GM12878 (cell line): Measurements from ENCODE around the gene EBLN2.

Experiments used
- KDM1A ChIP-seq: fragments of 200-600 bp; sonication (generic); IDR thresholded peaks from 2 replicates; pipeline ENCODE4 v1.6.1; 2016; ENCODE audit warnings: borderline replicate concordance
- ZNF274 ChIP-seq: IDR thresholded peaks from one replicate; pipeline ENCODE4 v1.8.0; 2011; ENCODE audit not compliant: insufficient read length, insufficient read depth
- ZNF384 ChIP-seq: IDR thresholded peaks from 2 replicates; pipeline ENCODE4 v1.6.1; 2012; ENCODE audit warnings: low read depth, mild to moderate bottlenecking, low read length, improper control_type of control experiment, borderline replicate concordance
- TF ChIP-seq, protein P1 (sequence below), 3 experiments: IDR thresholded peaks in 2 of 3; conservative IDR thresholded peaks in 1 of 3; 2 replicates each; pipeline ENCODE4 v1.5.1; 2011; ENCODE audit warnings: low read depth in 3 of 3, low read length in 3 of 3, mild to moderate bottlenecking in 3 of 3, control low read depth in 2 of 3, moderate library complexity in 2 of 3, inconsistent platforms in 1 of 3, mixed read lengths in 1 of 3; ENCODE audit not compliant: control insufficient read depth in 2 of 3, insufficient read depth in 1 of 3; ENCODE audit errors: extremely low read depth in 1 of 3
- TF ChIP-seq, protein P2 (sequence below): IDR thresholded peaks from 2 replicates; pipeline ENCODE4 v1.6.1; 2012; ENCODE audit warnings: mild to moderate bottlenecking, low read depth, low read length

DNA sequence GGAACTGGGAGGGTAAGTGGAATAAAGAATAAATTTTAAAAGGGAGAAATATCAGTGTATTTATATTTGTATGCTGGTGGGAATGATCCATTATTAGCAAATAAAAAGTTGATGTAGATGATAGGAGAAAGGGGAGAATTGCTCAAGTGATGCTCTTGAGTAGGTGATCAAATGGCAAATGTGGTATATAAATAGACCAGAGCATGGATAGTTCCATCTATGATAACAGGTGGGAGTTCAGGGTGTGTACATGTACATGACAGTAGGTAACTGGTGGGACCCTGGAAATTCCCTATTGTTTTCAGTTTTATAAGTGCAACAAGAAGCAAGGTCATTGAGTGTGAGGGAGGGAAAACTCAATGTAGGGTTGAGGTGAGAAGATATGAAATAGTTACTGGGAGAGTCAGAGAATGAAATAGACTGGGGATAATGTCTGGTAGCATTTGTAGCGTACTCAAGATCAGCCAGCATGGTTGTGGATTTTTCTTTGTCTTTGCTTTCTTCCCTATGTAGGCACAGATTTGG is 31.3 kb upstream of the EBLN2 start:
- TF ChIP-seq ZNF384 = no peak
- TF ChIP-seq KDM1A = no peak
- TF ChIP-seq, protein P1, sequence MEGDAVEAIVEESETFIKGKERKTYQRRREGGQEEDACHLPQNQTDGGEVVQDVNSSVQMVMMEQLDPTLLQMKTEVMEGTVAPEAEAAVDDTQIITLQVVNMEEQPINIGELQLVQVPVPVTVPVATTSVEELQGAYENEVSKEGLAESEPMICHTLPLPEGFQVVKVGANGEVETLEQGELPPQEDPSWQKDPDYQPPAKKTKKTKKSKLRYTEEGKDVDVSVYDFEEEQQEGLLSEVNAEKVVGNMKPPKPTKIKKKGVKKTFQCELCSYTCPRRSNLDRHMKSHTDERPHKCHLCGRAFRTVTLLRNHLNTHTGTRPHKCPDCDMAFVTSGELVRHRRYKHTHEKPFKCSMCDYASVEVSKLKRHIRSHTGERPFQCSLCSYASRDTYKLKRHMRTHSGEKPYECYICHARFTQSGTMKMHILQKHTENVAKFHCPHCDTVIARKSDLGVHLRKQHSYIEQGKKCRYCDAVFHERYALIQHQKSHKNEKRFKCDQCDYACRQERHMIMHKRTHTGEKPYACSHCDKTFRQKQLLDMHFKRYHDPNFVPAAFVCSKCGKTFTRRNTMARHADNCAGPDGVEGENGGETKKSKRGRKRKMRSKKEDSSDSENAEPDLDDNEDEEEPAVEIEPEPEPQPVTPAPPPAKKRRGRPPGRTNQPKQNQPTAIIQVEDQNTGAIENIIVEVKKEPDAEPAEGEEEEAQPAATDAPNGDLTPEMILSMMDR (IDR thresholded peaks at IDR 0.05 in 2 of 3, conservative IDR thresholded peaks at IDR 0.05 in 1 of 3; ENCODE audit: control insufficient read depth in 2 of 3, extremely low read depth in 1 of 3, insufficient read depth in 1 of 3, low read depth in 3 of 3, low read length in 3 of 3) = no peak
- no peak for TF ChIP-seq ZNF274
- TF ChIP-seq, protein P2, sequence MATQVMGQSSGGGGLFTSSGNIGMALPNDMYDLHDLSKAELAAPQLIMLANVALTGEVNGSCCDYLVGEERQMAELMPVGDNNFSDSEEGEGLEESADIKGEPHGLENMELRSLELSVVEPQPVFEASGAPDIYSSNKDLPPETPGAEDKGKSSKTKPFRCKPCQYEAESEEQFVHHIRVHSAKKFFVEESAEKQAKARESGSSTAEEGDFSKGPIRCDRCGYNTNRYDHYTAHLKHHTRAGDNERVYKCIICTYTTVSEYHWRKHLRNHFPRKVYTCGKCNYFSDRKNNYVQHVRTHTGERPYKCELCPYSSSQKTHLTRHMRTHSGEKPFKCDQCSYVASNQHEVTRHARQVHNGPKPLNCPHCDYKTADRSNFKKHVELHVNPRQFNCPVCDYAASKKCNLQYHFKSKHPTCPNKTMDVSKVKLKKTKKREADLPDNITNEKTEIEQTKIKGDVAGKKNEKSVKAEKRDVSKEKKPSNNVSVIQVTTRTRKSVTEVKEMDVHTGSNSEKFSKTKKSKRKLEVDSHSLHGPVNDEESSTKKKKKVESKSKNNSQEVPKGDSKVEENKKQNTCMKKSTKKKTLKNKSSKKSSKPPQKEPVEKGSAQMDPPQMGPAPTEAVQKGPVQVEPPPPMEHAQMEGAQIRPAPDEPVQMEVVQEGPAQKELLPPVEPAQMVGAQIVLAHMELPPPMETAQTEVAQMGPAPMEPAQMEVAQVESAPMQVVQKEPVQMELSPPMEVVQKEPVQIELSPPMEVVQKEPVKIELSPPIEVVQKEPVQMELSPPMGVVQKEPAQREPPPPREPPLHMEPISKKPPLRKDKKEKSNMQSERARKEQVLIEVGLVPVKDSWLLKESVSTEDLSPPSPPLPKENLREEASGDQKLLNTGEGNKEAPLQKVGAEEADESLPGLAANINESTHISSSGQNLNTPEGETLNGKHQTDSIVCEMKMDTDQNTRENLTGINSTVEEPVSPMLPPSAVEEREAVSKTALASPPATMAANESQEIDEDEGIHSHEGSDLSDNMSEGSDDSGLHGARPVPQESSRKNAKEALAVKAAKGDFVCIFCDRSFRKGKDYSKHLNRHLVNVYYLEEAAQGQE = no peak
